HG02870 (cell line): Measurements from ENCODE around the gene ZFX.
A peak's percentile ranks its signal among the peaks of the same experiment; 100 is the strongest.
"Not testable (repeated sequence)": the region's sequence is repeated elsewhere in the genome, so short reads cannot be mapped to it uniquely, and the experiment has no call there.

ENCODE experiments used
- ATAC-seq: cut with Tn5 transposase; IDR thresholded peaks from one replicate; pipeline ENCODE4 v1.9.1; 2021; ENCODE audit warnings: mild to moderate bottlenecking, moderate library complexity; ENCODE audit not compliant: unreplicated experiment

Gene ZFX

DNA sequence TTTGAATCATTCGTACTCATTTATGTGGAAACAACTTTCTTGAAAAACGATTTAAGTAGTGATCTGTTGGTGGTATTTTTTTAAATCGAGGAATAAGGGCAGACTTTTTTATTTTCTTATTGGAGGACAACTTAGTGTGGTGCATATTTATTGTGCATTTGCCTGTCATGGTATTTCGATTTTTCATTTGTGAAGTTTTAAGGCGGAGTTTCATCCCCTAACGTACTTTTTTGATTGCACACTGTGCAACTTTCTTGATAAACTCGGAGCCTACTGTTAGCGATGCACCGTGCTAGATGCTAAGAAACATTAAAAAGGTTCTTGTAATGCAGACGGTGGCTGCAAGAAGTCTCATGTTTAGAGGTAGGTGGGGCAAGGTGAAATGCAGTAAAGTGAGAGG lies 1.4 kb downstream of the ZFX start:
- ATAC-seq, result no peak

DNA sequence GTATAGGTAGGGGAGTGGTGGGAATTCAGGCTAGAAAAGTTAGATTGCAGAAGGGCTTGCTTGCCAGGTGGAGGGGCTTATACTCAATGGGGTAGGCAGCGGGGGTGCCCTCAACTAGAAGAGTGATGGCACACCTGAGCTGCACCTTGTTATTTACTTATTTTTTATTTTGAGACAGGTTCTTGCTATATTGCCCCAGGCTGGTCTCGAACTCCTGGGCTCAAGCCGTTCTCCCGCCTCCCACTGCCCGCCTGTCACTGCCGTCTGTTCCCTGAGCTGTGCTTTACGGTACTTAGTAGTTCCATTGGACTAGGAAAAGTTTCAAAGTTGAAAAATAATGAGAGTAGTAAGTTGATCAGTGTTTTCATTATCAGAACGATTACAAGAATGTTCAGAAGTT lies 2.0 kb downstream of the ZFX start:
- ATAC-seq, result no peak

DNA sequence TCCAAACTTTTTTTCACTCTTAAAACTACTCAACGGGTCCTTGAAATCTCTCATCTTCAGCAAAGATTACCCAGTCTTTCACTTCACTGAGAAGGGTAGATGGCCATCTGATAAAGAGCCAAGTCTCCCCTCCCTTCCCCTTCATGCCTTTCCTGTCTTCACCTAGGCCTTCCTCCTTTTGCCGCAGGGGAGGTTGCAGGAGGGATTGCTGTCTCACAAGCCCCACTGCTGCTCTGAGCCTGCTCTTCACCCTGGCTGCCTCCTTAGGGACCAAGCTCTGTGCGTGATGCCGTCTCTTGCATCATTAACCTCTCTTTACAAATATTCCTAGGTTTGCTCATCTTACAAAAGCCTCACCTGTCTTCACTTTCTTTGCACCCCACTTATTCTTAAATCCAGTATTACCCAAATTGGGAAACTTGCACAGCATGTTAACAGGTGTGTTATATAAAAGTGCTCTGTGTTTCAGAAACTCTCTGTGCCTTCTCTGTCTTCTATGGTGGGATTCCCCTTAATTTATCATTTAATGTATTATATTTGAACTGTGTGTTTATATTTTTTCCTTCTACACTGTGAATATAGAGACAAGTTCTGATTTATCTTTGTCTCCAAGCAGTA lies 3.8 kb downstream of the ZFX start:
- no peak for ATAC-seq

DNA sequence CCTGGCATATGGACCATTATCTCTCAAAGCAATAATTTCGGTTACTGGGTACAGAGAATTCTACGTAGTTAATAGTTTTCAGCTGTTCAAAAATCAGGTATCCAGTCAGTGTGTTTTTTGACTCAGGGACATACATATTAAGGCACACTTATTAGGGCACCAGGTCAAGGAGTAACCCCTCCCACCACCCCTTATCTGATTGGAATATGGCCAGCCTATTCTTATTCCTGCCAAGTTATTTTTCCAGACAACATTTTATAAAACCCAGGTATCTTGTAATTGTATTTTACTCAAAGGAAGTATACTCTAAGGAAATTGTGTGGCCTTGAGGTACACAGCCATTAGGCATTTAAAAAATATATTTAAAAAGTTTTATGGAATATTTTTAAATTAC lies 4.3 kb downstream of the ZFX start:
- ATAC-seq, result no peak

DNA sequence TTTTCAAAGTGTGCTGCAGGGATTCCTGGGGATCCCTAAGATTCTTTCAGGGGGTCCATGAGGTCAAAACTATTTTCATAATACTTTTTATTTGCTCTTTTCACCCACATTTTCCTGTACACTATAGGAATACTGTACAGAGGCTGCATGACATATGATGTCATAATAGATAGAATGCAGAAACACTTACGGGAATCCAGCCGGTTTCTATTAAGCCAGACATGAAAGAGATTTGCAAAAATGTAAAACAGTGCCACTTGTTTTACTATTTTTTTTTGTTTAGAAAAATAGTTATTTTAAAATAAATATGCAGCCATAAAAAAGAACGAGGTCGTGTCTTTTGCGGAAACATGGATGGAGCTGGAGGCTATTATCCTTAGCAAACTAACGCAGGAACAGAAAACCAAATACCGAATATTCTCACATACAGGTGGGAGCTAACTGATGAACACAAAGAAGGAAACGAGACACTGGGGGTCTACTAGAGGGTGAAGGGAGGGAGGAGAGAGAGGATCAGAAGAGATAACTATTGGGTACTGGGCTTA lies 5.0 kb downstream of the ZFX start:
- no peak for ATAC-seq

DNA sequence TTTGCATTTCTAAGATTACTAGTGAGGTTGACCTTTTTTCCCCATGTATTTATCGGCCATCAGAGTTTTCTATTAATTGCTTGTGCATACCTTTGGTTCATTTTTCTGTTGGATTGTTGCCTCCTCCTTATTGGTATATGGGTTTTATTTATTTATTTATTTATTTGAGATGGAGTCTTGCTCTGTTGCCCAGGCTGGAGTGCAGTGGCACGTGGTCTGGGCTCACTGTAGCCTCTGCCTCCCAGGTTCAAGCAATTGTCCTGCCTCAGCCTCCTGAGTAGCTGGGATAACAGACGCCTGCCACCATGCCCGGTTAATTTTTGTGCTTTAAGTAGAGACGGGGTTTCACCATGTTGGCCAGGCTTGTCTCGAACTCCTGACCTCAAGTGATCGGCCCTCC lies 6.2 kb downstream of the ZFX start:
- ATAC-seq, result not testable (repeated sequence)

DNA sequence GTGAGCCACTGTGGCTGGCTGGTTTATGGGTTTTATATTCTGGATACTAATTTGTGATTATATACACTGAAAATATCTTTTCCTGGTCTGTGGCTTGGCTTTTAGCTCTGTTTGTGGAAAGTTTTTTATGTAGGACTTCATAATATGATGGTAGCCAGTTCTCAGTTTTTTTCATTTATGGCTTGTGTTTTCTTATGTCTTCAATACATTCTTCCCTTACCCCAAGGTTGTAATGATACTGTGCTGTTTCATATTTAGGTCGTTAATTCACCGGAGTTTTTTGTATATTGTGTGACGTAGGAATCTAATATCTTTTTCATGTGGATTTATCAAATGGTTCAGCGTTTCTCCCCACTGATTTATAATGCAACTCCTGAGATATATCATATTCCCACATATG lies 6.6 kb downstream of the ZFX start:
- ATAC-seq, result no peak

DNA sequence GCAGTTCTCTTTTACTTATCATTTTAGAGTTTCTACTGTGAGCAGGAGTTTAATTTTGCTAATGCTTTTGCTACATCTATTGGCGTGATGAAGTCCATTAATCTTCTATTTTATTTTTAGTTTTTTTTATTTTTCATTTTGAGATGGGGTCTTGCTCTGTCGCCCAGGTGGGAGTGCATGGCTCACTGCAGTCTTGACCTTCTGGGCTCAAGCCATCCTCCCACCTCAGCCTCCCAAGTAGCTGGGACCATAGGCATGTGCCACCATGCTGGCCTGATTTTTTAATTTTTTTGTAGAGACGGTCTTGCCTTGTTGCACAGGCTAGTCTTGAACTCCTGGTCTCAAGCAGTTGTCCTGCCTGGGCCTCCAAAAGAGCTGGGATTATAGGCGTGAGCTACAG lies 9.4 kb downstream of the ZFX start:
- ATAC-seq, result no peak

DNA sequence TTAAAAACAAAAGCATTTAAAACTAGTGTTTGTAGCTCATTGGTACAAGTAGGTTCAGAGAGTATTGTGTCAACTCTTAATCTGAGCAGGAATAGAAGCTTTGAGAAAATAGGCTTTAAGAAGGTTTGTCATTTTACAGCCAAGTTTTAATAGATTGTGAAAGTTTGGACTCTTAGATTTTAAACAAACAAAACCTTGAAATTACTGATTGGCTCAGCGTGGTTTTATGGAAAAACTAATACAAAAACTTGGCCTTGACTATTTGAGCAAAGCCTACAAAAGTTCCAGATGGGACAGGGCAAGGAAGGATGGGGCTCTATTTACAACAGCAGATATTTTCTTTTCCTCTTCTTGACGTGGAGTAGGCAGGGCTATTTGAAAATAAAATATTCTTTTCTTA lies 16.5 kb downstream of the ZFX start:
- no peak for ATAC-seq

DNA sequence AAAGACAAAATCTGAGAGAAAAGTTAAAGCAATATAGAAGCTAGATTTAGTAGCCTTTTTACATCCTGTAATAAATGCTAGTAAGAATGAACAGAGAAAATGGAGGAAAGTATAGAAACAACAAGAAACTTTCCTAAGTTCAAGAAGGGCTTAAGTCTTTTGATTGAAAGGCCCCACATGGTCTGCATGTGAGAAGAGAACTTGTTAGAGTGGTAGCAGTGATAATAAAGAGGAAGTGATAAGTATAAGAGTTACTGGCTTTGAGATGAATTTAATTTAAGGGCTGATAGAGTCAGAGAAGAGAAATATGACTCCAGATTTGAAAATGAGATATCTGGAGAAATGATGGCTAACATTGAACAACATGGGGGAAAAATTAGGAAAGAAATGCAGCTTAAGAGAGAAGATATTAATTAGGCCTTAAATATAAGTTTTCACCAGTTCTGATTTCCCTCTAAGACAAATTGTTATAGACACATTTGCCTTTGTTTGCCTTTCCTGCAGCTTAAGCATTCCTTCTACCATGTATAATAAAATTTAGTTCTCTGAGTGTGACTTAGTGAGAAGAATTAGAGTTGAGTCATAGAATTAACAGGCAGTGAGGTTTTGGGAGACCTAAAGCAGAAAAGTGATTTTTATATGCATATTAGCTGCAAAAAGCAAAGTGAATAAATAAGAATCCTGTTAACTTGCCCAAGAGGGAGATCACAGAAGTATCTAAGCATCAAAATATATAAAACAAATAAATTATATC lies 18.4 kb downstream of the ZFX start:
- no peak for ATAC-seq

DNA sequence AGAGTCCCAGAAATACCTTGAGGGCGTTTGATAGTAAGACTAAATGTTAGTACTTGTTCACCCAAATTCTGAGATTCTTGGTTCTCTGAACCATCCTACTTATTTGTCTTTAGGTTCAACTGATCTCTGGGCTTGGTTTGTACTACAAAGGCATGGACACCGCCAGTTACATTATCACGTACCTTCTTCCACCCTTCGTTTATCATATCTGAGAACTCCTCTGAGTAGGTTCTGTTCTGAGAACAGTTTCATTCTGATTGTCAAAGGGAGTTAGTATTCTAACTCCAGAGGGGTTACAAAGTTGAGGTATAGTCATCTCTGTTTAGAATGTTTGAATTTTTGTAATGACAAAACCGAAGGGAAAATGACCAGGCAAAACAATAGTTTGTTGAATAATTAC lies 19.3 kb downstream of the ZFX start:
- ATAC-seq, result peak; percentile 89

DNA sequence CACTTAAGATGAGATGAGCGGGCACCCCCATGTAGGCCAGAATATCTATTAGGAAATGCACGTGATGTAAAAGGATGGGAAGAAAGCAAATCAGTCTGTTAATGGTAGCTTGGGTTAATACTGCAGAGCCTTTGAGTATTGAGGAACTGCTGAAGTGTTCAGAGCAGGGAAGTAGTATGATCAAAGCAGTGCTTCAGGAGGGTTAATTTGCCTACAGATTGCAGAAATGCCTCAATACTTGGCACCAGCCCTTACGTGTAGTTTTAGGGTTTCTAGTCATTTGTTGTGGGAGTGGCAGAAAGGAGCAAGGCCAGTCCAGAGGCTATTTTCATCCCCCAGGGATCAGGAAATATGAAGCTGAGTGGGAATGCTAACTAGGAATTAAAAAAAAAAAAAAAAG lies 19.7 kb downstream of the ZFX start:
- peak; percentile 61 for ATAC-seq

DNA sequence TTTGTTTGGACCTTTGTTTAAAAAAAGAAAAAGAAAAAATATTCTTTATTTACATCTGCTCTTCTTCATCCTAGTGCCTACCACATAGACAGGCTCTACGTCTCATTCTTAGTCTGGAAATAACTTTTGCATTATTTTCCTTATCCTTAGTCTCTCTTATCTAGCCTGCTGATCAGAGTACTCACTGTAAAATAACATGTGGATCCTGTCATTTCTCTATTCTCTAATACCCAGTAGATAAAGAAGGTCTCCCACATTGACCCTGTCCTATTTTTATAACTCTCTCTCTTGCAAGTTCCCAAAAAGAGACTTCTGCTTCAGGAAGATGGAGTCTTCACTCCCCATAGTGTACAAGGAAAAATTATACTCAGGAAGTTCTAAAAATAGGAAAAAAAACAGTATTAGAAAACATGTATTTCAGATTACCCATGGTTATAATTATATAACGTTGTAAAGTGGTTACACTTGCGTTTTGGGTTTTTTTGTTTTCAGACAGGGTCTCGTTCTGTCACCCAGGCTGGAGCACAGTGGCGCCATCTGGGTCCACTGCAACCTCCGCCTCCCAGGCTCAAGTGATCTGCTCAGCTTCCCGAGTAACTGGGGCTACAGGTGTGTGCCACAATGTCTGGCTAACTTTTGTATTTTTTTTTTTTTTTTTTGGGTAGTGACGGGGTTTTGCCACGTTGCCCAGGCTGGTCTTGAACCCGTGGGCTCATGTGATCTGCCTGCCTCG lies 23.8 kb downstream of the ZFX start:
- ATAC-seq, result no peak

DNA sequence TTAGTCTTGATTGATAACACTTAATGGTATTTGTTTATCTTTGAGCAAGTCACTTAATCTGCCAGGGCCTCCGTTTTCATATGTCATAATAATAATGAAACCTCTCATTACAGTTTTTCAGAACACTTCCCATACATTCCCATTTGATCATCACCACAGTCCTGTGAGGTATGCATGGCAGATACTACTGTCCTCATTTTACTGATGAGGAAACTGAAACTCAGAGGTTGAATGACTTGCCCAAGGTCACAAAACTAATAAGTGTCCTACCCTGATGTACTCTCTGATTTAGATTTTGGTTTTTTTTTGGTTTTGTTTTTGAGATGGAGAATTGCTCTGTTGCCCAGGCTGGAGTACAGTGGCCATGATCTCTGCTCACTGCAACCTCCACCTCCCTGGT lies 25.7 kb downstream of the ZFX start:
- ATAC-seq, result no peak

DNA sequence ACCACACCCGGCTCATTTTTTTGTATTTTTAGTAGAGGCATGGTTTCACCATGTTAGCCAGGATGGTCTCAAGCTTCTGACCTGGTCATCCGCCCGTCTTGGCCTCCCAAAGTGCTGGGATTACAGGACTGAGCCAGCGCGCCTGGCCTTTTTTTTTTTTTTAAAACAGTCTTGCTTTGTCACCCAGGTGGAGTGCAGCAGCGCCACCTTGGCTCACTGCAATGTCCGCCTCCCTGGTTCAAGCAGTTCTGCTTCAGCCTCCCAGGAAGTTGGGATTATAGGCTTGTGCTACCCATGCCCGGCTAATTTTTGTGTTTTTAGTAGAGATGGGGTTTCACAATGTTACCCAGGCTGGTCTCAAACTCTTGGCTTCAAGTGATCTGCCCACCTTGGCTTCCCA lies 28.9 kb downstream of the ZFX start:
- no peak for ATAC-seq

DNA sequence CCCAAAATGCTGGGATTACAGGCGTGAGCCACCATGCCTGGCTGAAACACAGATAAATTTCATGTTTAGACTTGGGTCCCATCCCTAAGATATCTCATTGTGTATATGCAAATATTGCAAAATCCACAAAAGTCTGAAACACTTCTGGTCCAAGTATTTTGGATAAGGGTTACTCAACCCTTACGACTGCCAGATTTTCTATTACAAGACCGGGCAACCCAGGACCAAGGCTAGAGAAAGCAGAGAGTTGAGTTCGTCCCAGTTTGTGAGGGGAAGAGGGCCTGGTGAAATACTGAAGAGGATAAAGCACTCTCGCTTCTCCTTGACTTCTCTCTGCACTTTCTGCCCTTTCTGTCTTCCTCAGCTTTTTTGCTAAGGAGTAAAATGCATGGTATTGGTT lies 34.5 kb downstream of the ZFX start:
- ATAC-seq, result no peak

DNA sequence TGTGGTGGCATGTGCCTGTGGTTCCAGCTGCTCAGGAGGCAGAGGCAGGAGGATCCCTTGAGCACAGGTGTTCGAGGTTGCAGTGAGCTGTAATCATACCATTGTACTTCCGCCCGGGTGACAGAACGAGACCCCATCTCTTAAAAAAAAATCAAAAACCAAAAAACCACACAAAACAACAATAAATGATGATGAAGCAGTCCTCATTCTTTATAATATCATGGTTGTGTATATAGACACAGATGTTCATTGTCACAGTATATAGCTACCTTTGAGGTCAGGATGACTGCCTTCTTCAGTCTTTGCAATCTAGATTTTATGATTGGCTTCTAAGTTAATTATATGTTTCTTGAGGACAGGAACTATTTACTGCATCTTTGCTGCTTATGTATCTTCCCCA lies 37.0 kb downstream of the ZFX start:
- ATAC-seq, result no peak

DNA sequence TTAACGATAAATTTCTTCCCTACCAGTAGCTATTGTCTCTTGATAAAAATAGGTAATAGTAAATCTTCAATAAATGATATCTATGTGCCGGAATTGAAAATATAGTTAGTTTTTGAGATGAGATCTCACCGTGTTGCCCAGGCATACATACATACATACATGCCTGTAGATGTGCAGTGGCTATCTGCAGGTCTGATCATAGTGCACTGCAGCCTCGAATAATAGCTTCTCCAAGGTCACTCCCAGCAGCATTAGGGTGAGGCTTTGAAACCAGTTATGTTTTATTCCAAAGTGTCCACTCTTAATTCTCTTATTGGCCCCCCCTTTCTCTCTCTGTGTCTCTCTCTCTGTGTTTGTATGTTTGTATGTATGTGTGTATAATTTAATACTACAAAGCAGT lies 37.5 kb downstream of the ZFX start:
- no peak for ATAC-seq

DNA sequence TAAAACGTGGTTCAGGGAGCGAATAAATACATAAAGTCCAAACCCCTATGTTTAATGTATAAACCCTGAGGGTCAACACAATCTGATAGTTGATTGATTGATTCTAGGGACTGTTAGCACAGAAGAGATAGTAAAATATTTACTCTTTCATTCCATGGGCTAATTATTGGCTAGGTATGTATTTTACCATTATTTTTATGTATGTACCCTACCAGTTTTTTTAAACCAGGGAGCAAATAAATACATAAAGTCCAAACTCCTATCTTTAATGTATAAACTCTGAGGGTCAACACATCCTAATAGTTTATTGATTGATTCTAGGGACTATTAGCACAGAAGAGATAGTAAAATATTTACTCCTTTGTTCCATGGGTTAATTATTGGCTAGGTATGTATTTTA lies 40.0 kb downstream of the ZFX start:
- no peak for ATAC-seq

DNA sequence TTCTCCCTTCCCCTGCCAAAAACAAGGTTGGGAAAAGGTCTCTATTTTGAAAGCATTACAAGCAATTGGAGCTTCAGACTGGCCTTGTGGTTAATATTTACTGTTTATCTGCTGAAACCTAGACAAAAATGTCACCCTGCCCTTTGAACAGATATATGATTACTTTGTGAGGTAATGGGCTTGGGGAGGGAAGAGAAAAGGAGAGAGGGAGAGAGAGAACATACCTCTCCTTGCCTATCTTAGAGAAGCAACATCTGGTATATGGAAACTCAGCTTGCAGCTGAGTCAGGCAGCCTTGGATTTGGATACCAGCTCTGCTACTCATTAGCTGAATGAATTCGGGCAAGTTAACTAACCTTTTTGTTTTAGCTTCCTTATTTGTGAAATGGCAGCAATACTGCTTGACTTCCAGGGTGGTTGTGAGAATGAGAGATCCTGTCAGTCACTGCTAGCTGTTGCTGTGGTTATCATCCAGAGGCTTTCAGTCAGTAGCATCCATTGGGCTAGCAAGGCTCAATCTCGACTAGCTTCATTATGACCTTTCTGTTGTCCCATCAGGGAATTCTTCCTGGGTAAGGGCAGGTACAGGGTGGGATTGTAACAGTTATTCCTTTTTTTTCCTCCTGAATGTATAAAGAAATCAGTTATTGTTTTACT lies 41.1 kb downstream of the ZFX start:
- ATAC-seq, result no peak

DNA sequence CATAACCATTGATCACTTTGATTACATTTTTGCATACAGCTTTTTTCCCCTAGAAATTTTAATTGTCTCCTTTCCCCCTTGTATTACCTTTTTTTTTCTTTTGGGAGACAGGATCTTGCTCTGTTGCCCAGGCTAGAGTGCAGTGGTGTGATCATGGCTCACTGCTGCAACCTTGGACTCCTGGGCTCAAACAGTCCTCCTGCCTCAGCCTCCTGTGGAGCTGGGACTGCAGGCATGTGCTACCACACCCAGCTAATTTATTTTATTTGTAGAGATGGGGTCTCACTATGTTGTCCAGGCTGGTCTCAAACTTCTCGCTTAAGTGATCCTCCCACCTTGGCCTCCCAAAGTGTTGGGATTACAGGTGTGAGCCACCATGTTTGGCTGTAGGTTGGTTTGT lies 47.0 kb downstream of the ZFX start:
- no peak for ATAC-seq

DNA sequence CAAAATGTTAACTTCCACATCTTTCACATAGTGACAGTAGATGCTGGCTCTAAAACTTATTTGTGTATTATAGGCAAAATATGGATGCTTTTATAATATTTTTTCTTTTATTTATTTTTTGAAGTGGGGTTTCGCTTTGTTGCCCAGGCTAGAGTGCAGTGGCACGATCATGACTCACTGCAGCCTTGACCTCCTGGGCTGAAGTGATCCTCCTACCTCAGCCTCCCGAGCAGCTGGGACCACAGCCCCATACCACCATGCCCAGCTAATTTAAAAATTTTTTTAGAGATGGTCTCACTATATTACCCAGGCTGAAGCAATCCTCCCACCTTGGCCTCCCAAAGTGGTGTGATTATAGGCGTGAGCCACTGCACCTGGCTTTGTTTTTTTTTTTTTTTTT lies 48.6 kb downstream of the ZFX start:
- ATAC-seq, result no peak
